Stimulated activated CD4-positive, alpha-beta T cell treated with anti-CD3 and anti-CD28 coated beads, Interleukin-15, amount 100 ng/mL, for 1 hour (primary cell): ENCODE measurements around the gene RAB37.

Source experiments
- DNase-seq, 2 donors: peaks; one replicate each; pipeline ENCODE4 v3.0.0-alpha.2; 2020; ENCODE audit warnings: low read depth in 1 of 2, low spot score in 1 of 2

RAB37 gene

DNA sequence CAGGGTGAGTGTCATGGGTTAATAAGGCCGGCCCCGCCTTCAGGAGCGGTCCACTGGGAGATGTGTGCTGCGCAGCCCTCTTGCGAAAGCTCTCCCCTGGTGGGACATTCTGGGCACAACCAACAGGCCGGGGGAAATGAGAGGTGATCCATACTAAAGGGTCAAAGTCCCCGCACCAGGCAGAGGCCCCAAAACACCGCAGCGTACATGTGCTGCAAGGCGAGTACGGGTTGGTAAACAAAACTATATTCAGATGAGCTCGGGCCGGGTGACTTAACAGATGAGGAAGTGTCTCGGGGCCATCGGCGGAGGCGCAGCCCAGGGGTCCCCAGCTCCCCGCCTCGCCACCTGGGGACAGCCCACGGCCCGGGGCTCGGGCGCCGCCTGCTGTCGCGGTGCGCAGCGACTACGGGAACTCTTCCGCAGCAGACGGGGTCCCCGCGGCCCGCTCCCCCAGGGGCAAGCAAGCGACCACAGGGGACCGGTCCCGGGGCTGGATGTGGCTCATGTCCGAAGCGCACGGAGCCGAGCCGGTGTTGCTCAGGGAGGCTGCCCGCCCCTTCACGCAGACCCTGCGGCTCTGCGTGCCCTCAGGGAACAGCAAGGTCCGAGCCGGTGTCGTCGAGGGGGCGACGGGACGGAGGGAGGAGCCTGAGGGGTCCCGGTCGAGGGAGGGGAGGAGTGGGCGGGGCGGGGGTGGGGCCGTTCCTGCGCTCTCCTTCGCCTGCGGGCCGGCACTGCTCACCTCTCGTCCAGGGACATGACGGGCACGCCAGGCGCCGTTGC, at the start of gene RAB37:
Gene RAB37, plus strand, starts transcription at position 744 of the 786 bp plus-strand sequence. Its CDS starts 17 bp downstream, at position 761.
- DNase-seq: no peak

DNA sequence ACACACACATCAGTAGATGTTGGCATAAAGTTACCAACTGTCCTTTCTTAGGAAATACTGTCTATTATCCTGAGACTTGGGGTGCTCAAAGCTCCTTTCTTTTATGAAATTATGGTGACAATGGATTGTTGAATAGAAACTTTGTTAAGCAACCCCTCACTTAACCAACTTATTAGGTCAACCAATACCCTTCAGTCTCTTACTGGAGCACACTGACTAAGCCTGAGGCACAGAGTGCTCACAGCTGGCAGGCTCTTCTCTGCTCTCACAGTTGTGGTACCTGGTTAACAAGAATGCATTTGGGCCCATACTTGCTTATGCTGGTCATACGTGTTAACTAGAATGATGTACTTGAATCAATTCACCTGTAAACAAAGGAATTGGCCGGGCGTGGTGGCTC, 49.2 kb upstream of the RAB37 start:
- no peak for DNase-seq

GRCh38 chr17:74690409-74690825, 46.6 kb upstream of the RAB37 start:
- DNase-seq: no peak

DNA sequence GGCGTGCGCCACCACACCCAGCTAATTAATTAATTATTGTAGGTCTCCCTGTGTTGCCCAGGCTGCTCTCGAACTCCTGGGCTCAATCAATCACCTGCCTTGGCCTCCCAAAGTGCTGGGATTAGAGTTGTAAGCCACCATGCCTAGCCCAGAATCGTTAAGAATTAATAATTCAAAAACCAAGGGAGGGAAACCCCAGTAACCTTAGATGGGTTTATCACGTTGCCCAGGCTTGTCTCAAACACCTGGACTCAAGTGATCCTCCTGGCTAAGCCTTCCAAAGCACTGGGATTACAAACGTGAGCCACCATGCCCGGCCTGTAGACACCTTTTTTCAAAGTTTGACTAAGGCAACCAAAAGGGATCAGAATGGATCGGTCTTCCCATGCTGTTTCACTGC, 45.9 kb upstream of the RAB37 start:
- no peak for DNase-seq

- DNase-seq: no peak
Measured at GRCh38 chr17:74694081-74694480, 43.0 kb upstream of the RAB37 start.

DNA sequence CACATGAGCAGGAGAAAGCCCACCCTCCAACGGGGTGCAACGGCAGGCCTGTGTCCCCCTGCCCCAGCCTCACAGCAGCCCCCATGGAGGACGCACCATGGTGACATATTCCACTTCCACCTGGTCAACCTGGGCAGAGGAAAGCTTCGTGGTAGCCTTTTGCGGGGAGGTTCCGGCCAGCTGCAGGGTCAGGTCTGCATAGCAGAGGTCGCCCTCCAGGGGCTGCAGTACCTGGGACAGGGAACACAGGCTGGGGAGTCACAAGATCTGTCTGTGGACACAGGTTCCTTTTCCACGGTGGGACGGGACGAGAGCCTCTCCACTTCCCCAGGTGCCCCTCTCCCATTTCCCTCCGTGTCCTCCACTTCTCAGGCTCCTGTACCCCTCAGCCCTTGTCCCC, 41.4 kb upstream of the RAB37 start:
- no peak for DNase-seq

DNA sequence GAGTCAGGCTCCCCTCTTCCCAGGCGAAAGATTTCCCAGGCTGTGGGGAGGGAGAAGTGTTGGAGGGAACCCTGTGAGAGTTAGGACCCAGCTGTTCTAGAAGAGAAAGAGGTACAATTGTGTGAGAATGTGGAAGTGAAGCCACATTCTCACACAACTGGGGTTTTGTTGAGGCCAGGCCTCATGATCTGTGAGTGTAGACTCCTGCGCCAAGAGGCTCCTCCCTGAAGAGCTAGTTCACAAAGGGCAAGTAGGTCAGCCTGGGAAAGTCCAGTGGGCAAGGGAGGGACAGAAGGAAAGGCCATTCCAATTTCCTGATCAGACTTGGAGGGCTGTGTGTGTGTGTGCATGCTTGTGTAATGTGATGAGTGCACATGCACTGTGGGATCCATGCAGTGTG, 39.5 kb upstream of the RAB37 start:
- no peak for DNase-seq

DNA sequence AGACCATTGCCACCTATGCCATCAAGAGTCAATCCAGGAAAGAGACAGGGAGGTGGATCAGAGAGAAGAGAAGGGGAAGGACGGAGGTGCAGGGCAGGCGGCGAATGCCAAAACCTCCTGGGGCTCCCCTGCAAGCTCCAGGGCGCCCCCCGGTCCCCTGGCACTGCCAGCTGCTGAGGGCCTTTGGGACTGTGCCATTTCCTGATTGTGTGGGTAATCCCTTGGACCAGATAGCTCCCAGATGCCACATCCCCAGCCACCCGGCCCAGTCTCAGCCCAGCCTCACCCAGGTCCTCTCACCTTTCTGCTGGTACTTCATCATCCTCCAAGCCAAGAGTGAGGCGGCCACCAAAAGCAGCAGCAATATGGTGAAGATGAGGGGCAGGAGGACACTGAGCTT, 39.0 kb upstream of the RAB37 start:
- DNase-seq: no peak

- no peak for DNase-seq
Measured at GRCh38 chr17:74699236-74699635, 37.8 kb upstream of the RAB37 start.

DNA sequence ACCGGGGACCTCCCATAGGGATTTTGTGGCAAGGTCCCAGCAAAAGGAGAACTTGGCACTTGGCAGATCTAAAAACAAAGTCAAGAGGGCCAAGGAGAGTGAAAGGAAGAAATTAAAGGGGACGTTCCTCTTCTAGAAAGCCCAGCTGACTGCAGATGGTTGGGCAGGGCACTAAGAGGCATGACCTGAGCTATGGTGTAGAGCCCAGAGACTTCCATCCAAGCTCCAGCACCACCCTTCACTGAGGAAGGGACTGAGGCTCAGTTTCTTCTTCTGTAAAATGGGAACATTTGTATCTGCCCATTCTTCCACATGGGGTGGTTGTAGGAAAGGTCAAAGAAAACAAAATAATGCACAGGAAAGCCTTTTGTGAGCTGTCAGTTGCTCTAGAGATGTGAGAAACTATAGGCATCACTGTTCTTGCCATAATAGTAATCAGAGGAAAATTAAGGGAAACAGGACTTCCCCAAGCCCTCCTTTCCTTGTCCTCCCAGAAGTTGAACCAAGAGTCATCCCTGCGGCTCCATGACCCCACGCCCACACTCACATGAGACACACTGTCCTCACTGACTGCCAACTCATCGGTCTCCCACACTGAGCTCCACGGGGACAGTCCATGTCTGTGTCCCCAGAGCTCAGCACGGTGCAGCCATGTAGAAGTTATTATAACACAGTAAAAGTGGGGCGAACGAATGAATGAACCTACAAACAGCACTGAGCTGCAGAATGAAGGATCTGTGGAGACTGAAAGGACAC, 34.8 kb upstream of the RAB37 start:
- no peak for DNase-seq

DNA sequence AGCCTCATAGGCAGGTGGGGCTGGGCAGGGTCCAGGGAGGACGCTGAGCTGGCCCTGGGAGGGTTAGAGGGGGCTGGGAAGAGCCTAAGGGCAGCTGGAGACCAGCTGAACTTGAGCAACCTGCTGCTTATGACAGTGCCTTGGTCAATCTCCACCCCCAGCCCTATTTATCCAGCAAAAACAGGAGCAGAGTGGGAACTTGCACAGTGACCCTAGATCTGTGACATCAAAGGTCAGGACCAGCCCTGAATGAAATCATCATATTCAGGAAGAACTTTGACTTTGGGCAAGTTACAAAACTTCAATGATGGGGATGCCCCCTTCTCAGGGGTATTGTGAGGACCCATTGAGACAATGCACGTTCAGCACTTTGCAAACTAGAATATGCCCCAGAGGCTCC, 33.7 kb upstream of the RAB37 start:
- DNase-seq: no peak

DNA sequence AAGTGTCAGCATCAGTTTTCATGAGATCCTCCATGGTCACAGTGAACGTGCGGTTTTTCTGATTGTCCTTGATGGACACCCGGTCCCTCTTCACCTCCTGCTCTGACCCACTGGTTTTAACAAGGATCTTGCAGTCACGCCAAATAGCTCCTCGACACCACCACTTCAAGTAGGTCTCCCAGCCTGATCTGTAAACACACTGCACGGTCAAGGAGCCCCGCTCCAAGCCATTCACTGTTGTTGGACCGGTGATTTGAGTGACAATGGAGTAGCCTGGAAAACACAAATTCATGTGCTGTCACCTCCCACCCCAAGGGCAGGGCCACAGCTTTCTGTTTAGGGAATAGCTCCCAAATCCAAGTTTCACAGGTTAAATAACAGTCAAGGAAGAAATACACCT, 32.5 kb upstream of the RAB37 start:
- no peak for DNase-seq

GRCh38 chr17:74711058-74711824, 25.8 kb upstream of the RAB37 start:
- DNase-seq: no peak

DNA sequence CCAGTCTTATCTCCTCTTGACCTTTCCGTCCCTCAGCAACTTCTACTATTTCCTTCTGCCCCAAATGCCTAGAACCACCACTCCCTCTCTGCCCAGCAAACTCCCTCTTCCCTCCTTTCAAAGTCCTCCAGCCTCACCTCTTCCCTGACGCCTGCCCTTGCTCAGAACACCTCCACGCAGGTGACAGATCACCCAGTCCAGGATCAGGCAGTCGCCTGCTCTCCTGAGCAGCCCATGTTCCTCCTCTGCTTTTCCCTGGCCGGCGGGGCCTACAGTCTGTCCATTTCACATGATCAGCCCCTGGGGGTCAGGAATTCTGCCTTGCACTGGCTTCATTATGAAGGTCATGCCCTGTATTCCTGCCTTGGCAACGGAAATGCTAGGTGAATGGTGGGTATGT, 24.8 kb upstream of the RAB37 start:
- no peak for DNase-seq

DNA sequence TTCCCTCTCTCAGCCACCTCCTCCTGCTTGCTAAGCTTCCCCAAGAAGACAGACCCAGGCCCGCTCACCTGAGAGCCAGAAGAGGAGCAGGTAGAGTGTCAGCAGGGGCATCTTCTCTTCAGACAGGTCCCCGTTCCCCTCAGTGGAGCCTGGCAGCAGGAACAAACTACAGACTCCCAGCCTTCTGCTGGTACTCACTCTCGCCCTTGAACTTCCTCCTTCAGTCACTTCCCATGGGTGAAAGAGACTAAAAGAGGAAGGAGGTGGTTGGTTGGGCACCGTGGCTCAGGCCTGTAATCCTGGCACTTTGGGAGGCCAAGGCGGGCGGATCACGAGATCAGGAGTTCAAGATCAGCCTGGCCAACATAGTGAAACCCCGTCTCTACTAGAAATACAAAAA, 24.3 kb upstream of the RAB37 start, which contains the start of gene CD300LF:
Gene CD300LF, minus strand, starts transcription at position 168 of the 400 bp plus-strand sequence. Its CDS starts 57 bp downstream, at position 111.
- no peak for DNase-seq

DNA sequence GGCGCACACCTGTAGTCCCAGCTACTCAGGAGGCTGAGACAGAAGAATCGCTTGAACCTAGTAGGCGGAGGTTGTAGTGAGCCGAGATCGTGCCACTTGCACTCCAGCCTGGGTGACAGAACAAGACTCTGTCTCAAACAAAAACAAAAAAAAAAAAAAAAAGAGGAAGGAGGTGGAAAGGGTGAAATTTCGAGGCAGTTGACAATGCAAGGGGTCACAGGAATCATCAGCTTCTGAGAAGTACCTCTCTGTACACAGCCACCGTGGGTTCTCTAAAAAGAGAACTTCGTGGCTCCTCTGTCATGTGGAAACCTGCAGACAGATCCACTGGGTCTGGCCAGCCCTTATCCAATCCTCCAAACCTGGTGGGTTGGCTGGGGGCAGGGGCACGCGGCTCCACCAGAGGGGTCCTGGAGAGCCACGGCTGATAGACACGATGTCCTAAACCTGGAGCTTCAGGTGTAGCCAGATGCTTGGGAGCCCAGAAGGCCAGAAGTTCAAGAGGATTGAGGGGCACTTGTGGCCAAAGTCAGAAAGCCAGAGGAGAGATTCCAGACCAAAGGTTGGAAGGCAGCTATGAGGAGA, 23.8 kb upstream of the RAB37 start:
- no peak for DNase-seq

- no peak for DNase-seq
Measured at GRCh38 chr17:74715144-74715543, 21.9 kb upstream of the RAB37 start.

GRCh38 chr17:74720506-74720905, 16.6 kb upstream of the RAB37 start:
- no peak for DNase-seq

DNA sequence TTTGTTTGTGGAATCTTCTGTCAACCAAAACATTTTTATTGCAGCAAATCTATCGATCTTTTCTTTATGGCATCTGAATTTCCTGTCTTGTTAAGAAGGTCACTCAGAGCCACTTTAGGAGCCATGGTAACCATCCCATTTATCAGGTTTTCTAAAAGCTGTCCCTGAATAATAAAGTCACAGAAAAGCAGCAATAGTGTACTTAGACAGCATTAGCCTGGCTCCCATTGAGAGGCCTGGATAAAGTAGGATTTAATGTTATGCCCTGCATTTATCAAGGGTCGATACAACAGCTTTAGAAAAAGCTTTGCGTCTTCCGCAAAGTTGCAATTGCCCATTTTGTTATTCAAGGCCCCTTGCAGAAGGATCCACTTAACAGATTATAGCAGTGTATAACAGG, 14.3 kb upstream of the RAB37 start:
- DNase-seq: no peak

DNA sequence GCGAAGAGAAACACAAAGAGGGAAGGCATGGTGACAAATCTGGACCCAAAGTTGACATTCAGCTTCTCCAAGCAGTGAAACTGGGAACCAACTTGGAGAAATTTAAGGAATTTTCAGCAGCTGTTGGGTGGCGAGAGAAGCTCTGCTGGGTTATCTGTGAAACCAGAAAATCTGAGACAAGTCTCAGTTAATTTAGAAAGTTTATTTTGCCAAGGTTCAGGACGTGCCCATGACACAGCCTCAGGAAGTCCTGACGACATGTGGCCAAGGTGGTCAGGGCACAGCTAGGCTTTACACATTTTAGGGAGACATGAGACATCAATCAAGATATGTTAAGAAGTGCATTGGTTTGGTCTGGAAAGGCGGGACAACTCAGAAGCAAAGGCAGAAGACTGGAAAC, 13.2 kb upstream of the RAB37 start:
- DNase-seq: no peak

GRCh38 chr17:74725111-74725510, 11.9 kb upstream of the RAB37 start:
- DNase-seq: no peak
